HG03097 (cell line): Measurements from ENCODE around the gene ZNF275.
"Not testable (repeated sequence)": the region's sequence is repeated elsewhere in the genome, so short reads cannot be mapped to it uniquely, and the experiment has no call there.

Experiments used
- ATAC-seq: cut with Tn5 transposase; IDR thresholded peaks from one replicate; pipeline ENCODE4 v1.9.1; 2021; ENCODE audit not compliant: unreplicated experiment, low FRiP score

The ZNF275 gene

GRCh38 chrX:153382563-153383482 lies 48.9 kb downstream of the ZNF275 start:
- no peak for ATAC-seq

DNA sequence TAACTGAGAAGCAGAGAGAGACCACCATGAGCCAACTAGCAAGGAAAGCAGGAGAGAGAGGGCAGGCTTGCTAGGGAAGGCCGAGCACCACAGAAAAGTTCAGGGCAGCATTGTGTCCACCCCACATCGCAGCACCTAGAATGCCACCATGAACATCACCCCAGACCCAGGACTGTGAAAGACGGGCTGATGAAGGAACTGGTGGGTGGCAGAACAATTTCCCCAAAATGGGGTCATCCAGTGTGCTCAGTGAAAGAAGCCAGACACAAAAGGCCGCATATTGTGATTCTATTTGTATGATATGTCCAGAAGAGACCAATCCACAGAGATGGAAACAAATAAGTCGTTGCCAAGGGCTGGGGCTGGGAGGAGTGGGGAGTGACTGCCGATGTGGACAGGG lies 50.4 kb downstream of the ZNF275 start:
- ATAC-seq = no peak

- ATAC-seq = not testable (repeated sequence)
These were observed 51.0 kb downstream of the ZNF275 start for GRCh38 chrX:153384973-153385372.

DNA sequence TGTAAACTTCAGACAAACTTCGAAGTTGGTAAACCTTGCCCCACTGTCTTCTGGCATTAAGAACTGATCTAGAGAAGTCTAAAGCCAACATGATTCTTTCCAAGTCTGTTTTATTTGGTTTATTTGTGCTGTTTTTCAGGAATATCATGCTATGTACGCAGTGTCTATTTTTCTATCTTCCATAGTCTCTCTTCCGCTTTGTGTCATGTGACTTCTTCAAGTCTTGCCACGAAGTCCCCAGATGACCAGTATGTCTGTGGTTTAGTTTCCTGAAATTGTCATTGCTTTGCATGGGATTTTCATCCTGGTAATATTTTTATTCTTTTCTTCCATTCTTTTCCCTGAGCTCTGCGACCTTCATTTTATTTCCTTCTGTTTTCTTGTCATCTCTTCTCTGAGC lies 52.1 kb downstream of the ZNF275 start:
- no peak for ATAC-seq

DNA sequence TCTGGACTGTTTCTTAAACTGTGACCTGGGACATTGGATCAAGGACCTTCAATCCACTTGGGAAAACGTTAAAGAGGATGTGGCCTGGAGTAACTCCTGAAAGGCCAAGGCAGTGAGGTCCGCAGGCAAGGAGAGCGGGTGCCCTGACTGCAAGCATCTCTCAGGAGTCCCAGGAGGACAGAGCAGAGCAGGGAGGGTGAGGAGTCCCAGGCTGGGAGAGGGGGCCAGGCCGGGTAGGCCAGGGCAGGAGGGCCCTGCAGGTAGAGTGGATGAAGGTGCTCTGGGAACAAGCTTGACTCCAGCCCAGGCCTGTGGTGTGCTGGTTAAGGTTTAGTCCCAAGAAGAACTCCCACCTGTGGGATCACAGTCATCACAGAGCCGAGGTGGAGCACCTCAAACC lies 53.4 kb downstream of the ZNF275 start:
- ATAC-seq = no peak

DNA sequence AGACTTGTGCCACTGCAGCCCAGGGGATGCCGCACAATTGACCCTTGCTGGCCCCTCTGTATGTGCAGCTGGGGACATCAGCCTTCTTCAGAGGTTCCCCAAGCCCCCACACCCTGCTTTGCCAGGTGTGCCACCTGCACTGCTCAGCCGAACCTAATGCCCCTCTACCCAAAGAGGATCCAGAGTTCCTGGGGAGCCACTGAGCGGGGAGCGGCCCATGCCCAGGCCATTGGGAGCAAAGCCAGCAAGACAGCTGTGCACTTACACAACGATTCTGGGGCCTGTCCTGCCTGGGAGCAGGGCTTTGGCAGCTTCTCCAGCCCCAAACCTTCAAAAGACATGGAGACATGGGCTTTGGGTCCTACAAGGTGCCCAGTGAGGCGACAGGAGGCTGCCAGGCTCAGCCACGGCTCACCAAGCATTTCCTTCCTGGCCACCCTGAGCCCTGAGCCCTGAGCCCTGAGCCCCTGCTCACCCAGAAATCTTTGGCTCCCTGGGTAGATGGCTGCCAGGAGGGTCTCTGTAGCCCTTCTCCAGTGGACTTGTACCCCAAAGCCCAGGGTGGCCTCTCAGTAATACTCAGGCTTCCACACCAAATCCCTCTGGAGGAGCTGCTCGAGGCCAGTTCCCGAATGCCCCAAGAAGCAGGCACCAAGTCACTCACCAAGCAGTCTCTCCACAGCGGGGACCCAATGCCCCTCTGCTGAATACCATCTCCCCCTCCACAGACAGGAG lies 54.2 kb downstream of the ZNF275 start:
- no peak for ATAC-seq

- ATAC-seq = no peak
These were observed 54.9 kb downstream of the ZNF275 start for GRCh38 chrX:153388722-153389459.

DNA sequence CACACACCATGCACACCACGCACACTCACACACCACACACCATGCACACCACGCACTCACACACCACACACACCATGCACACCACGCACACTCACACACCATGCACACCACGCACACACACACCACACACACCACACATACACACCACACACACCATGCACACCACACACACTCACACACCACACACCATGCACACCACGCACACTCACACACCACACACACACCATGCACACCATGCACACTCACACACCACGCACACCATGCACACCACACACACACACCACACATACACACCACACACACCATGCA lies 55.5 kb downstream of the ZNF275 start:
- ATAC-seq = not testable (repeated sequence)

- no peak for ATAC-seq
These were observed 58.8 kb downstream of the ZNF275 start for GRCh38 chrX:153392642-153393321.

DNA sequence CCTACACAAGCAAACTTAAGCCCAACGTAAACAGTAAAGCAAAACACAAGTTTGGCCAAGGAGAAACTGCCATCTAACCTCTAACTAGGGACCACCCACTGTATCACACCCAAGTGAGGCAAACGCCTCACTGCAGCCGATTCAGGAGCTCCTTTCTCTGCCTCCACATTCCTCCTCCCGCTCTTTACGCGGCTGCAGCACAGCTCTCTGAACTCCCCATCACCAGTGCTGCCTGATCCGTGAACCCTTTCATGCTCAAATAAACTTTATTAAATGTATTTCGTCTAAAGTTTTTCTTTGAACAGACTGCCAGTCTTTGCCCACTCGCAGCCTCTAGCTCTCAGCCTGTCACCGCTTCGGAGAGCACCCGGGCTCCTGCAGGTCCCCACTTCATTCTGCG lies 60.7 kb downstream of the ZNF275 start:
- no peak for ATAC-seq

DNA sequence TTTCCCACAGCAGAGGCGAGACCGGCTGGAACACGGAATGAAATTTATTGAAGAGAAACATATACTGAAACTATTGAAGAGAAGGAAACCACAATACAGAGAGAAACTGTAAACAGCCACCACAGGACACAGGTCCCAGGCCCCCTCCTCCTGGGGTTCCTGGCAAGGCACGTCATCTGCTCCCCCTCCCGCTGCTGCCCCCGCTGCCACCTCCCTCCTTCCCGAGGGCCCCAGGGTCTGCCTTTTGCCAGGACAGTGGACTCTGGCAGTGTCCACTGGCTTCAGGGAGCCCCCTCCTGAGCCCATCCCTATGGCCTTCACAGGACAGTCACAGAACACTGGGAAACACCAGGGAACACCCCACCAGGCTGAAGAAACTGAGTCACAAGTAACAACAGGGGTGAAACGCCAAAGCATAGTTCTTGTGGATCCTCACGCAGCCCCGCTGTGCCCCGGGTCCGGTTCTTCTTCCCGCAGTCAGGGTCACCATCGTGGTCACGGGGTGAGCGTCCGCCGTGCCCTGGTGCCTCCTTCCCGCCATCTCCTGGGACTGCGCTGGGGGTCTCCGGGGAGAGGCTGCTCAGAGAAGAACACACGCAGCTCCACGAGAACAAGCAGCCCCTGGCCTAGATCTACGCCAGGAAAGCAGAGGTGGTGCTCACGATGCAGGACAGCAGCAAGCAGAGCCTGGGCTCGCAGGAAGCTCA lies 61.8 kb downstream of the ZNF275 start:
- ATAC-seq = no peak

DNA sequence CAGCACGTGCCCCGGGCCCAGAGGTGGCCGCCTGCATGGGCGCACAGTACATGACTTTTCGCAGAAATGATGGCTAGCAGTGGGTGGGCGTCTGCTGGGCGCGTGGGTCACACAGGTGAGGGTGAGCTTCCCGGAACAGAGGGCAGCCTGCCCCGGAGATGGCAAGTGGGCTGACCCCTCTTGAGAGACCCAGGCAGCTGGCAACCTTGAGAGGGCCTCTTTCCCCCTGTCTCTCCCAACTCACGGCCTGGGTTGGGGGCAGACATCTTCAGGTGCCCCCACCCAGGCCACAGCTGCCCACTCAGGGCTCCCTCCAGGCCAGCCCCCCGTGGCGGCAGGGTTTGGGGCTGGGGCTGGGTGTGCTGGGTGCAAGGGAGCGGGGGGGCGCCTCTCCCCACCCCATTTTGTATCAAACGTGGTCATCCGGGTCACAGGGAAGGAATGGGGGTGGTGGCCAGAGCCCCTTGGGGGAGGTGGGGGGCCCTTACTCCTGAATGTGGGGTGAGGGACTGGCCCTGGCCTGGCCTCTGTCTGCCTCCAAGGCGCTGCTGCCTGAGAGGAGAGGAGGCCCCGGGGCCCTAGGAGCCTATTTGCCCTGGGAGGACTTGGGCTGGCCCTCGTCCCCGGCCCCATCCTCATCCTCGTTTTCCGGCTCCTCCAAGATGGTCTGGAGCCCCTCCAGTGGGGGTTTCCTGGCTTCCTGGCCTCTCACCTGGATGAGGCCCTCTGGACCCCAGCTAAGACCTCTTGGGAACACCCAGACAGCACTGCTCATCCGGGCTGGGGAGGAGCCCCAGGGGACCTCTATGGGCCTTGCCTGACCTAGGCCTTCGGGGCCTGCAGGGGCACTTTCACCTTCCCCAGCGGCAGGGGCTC lies 62.6 kb downstream of the ZNF275 start:
- ATAC-seq = no peak

DNA sequence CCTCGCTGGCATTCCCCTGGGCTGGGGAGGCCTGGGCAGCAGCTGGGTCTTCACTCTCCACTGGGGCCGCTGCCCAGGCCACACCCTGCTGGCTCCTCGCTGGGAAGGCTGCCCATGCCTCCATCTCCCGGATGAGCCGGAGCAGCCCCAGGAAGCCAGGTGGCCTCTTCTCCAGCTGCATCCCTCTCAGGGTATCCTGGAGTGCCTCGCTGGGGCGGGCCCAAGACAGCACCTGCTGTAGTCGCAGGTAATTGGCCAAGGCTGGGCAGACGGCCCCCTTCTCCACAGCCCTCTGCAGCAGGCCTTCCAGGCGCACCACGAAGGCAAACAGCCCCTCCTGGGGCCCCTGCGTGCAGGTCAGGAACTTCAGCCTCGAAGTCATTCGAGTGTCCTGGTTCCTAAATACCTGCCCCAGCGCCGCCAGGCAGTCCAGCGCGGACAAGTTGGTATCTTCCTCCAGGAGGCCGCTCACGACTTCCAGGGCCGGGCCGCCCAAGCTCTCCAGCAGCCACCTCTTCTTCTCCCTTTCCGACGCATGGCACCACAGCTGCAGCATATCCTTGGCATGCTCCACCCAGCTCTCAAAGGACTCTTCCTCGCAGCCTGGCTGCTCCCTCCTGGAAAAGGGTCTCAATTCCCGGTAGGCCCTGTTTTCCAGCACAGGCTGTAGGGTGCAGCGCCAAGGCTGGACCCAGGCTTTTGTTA lies 63.5 kb downstream of the ZNF275 start:
- ATAC-seq = no peak

- no peak for ATAC-seq
These were observed 64.5 kb downstream of the ZNF275 start for GRCh38 chrX:153398275-153398960.

DNA sequence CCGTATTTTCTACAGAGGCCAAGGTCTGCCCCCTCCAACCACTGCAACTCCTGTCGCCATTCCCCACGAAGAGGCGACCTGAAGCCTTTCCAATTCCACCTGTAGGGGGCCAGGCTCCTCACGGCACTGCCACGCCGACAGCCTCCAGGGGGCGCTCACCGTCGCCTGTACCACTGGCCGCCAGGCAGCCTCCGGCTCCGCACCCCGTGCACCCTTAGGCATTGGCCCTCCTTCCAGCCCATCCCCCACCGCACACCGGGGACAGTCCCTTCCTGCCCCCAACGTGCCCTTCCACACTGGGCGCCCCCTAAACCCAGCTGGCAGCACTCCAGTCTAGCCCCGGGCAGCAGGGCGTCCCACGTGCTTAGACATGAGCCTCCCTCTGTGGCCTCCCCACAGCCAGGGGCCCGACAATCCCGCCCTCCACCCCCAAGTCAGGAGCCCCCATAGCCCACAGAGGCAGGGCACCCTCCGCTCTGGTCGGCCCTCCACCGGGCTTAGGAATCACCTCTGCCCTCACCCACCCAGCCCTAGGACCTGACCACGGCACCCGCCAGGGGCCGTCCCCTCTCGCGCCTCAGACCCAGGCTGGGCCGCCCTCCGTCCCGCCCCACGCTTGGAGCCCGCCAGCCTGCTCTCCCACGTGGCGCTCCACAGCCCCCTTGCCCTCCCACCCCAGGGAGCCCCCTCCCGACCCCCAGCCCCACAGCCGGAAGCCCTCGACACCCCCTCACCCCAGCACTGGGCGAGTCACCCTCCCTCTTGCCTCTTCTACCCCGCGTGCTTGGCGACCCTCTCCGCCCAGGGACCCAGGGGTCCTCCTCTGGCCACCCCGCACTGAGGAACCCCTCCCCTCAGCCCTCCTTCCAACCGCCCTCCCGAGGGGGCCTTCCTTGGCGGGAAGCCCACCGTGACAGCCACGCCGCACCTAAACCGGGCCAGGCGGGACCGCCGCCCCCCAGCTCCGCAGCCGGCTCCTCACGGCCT lies 66.5 kb downstream of the ZNF275 start:
- no peak for ATAC-seq

- ATAC-seq = no peak
These were observed 67.3 kb downstream of the ZNF275 start, which contains the start of gene PNMA6E for GRCh38 chrX:153401133-153401764. PNMA6E (minus strand) TSS chrX:153401350; CDS start chrX:153398849, 2,501 bp downstream.
